Tibial nerve (tissue), 4 donors: Measurements from ENCODE around the gene ILRUN. TPM values are rescaled to one million over a fixed set of nuclear protein-coding genes. Genes with fewer than 3 reads are reported as not detected.

Experiments
- DNase-seq, 2 donors: peaks; one replicate each; pipeline ENCODE4 v3.0.0-alpha.2; 2019; ENCODE audit warnings: low spot score in 2 of 2
- H3K27ac ChIP-seq, 4 donors: fragments of 200-600 bp; sonication (generic) in 3 of 4; one replicate each; pipeline ENCODE4 v1.5.1; 2017 to 2019; ENCODE audit warnings: mild to moderate bottlenecking in 1 of 4
- H3K27me3 ChIP-seq, 2 donors: fragments of 200-600 bp; sonication (generic) in 1 of 2; one replicate each; pipeline versions ENCODE4 v1.5.1 to v1.6.0; 2017 to 2019
- H3K36me3 ChIP-seq, 3 donors: fragments of 200-600 bp; sonication (generic); one replicate each; pipeline ENCODE4 v1.5.1; 2018 to 2019
- H3K4me1 ChIP-seq, 4 donors: fragments of 200-600 bp; sonication (generic) in 3 of 4; one replicate each; pipeline ENCODE4 v1.5.1; 2017 to 2019
- H3K4me3 ChIP-seq, 4 donors: fragments of 200-600 bp; sonication (generic) in 3 of 4; one replicate each; pipeline ENCODE4 v1.5.1; 2017 to 2019; ENCODE audit warnings: mild to moderate bottlenecking in 1 of 4, moderate library complexity in 1 of 4
- H3K9me3 ChIP-seq, 4 donors: fragments of 200-600 bp; sonication (generic) in 3 of 4; one replicate each; pipeline ENCODE4 v1.5.1; 2017 to 2019
- CTCF ChIP-seq, 5 experiments: fragments of 200-600 bp in 3 of 5; fragments of 450-650 bp in 2 of 5; sonication (generic) in 3 of 5; IDR thresholded peaks; one replicate each; pipeline ENCODE4 v1.5.1; 2016 to 2019; ENCODE audit warnings: antibody characterized with exemption in 5 of 5, mild to moderate bottlenecking in 3 of 5, moderate library complexity in 2 of 5
- EP300 ChIP-seq, 2 donors: sonication (generic); formaldehyde crosslinking; IDR thresholded peaks; one replicate each; pipeline ENCODE4 v1.6.1; 2017; ENCODE audit warnings: antibody characterized with exemption in 2 of 2, mild to moderate bottlenecking in 1 of 2
- POLR2A ChIP-seq, 2 donors: fragments of 450-650 bp; IDR thresholded peaks; one replicate each; pipeline ENCODE4 v1.6.1; 2017; ENCODE audit warnings: antibody characterized with exemption in 2 of 2, mild to moderate bottlenecking in 2 of 2, moderate library complexity in 2 of 2
- WGBS, 2 donors: methylation state at CpG; one replicate each; pipeline ENCODE4 v1.1.5; 2018; 5-methylcytosine and 5-hydroxymethylcytosine counted together
- total RNA-seq, 4 donors: library from RNA; depleted of rRNA; stranded (reverse); fragments of >200 nt; gene quantifications; one replicate each; pipeline ENCODE4 v1.1.0, GENCODE V29; 2016

Gene ILRUN
- total RNA-seq, 4 donors from 2014 or later = 57.6 to 78.9 (median 65.7) TPM

GRCh38 chr6:34709386-34709785 lies 12.8 kb upstream of the ILRUN start:
- 11 to 13% methylated on average over 5 of the region's 5 CpGs for WGBS, 2 donors
- peak overlapping the region in 2 of 4 donors; percentile 54 to 62 for H3K27ac ChIP-seq
- H3K27me3 ChIP-seq = no peaks in the 10 kb centered on the region
- peak in 1 of 2 donors; percentile 11 for TF ChIP-seq EP300 (IDR thresholded peaks at IDR 0.05)
- no peak for TF ChIP-seq POLR2A (IDR thresholded peaks at IDR 0.05)
- H3K9me3 ChIP-seq = no peaks in the 10 kb centered on the region
- H3K4me3 ChIP-seq = no peak overlapping the region
- peaks cover 0 to 16% (median 6%) of the 10 kb centered on the region in 4 donors for H3K4me1 ChIP-seq
- DNase-seq = no peak
- H3K36me3 ChIP-seq = no peaks in the 10 kb centered on the region

GRCh38 chr6:34705241-34705640 lies 8.7 kb upstream of the ILRUN start:
- Histone ChIP-seq H3K27ac (no peak overlapping the region), H3K4me3 (no peak overlapping the region), H3K27me3 (no peaks in the 10 kb centered on the region), H3K9me3 (no peaks in the 10 kb centered on the region), H3K36me3 (no peaks in the 10 kb centered on the region), H3K4me1 (peaks cover 0 to 16% (median 6%) of the 10 kb centered on the region in 4 donors)
- no peak for TF ChIP-seq EP300 (IDR thresholded peaks at IDR 0.05)
- TF ChIP-seq CTCF (IDR thresholded peaks at IDR 0.05) = no peak
- TF ChIP-seq POLR2A (IDR thresholded peaks at IDR 0.05) = no peak
- WGBS, 2 donors = 50 to 64% methylated on average over 3 of the region's 3 CpGs
- DNase-seq = no peak

- no peak for DNase-seq
- Histone ChIP-seq H3K27ac (no peak overlapping the region), H3K4me1 (no peaks in the 10 kb centered on the region), H3K4me3 (no peak overlapping the region), H3K27me3 (no peaks in the 10 kb centered on the region), H3K36me3 (no peaks in the 10 kb centered on the region), H3K9me3 (no peaks in the 10 kb centered on the region)
- TF ChIP-seq POLR2A (IDR thresholded peaks at IDR 0.05) = no peak
- no peak for TF ChIP-seq EP300 (IDR thresholded peaks at IDR 0.05)
- no peak for TF ChIP-seq CTCF (IDR thresholded peaks at IDR 0.05)
- 85 to 86% methylated on average over 9 of the region's 9 CpGs for WGBS, 2 donors
Observed at GRCh38 chr6:34701199-34701598, 4.6 kb upstream of the ILRUN start.

GRCh38 chr6:34697904-34698559 lies 1.5 kb upstream of the ILRUN start:
- peak overlapping the region in 2 of 4 donors; percentile 85 to 88 for H3K27ac ChIP-seq
- H3K4me1 ChIP-seq = peaks cover 0 to 28% (median 14%) of the 10 kb centered on the region in 4 donors
- 89% methylated on average over 5 of the region's 5 CpGs for WGBS, 2 donors

GRCh38 chr6:34697544-34697836 lies 923 bp upstream of the ILRUN start:
- Histone ChIP-seq H3K9me3 (no peaks in the 10 kb centered on the region), H3K27ac (peak overlapping the region in 3 of 4 donors; percentile 85 to 89 (median 88)), H3K27me3 (no peaks in the 10 kb centered on the region), H3K36me3 (no peaks in the 10 kb centered on the region), H3K4me3 (peak overlapping the region in 3 of 4 donors; percentile 66 to 91 (median 79)), H3K4me1 (peaks cover 0 to 31% (median 14%) of the 10 kb centered on the region in 4 donors)
- no peak for DNase-seq
- TF ChIP-seq CTCF (IDR thresholded peaks at IDR 0.05) (no peak), POLR2A (IDR thresholded peaks at IDR 0.05) (no peak), EP300 (IDR thresholded peaks at IDR 0.05) (no peak)
- 60 to 63% methylated on average over 5 of the region's 5 CpGs for WGBS, 2 donors

More at GRCh38 chr6:34697904-34698559, 1.5 kb upstream of the ILRUN start:
- H3K36me3 ChIP-seq = no peaks in the 10 kb centered on the region
- H3K27me3 ChIP-seq = no peaks in the 10 kb centered on the region
- no peak for DNase-seq
- H3K4me3 ChIP-seq = no peak overlapping the region
- H3K9me3 ChIP-seq = no peaks in the 10 kb centered on the region
- TF ChIP-seq POLR2A (IDR thresholded peaks at IDR 0.05) = no peak
- no peak for TF ChIP-seq CTCF (IDR thresholded peaks at IDR 0.05)
- TF ChIP-seq EP300 (IDR thresholded peaks at IDR 0.05) = no peak
